HG02981 (cell line): ENCODE data around the gene CRAMP1.

Source experiments
- ATAC-seq: cut with Tn5 transposase; IDR thresholded peaks from one replicate; pipeline ENCODE4 v1.9.1; 2021; ENCODE audit warnings: mild to moderate bottlenecking, moderate library complexity; ENCODE audit not compliant: unreplicated experiment

CRAMP1 gene

DNA sequence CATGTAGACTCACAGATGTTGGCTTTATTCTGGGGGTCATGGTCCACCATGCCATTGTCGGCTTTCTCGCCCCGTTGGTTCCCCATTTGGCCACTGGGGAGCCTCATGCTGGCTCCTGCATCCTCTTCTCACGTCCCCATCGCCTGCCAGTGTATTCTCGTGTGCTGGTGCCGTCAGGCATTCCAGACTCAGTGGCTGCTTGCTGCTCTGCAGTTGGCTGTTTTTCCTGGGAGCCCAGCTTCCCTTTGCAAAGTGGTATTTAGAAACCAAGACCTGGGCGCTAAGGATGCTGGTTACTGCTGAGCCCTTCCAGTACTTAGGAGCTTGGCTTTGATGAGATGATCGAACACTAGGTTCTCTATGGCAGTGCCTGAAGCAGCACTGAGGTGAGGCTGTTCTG lies 19.1 kb downstream of the CRAMP1 start:
- no peak for ATAC-seq

- ATAC-seq: no peak
Observed at GRCh38 chr16:1631931-1632637, 19.9 kb downstream of the CRAMP1 start.

DNA sequence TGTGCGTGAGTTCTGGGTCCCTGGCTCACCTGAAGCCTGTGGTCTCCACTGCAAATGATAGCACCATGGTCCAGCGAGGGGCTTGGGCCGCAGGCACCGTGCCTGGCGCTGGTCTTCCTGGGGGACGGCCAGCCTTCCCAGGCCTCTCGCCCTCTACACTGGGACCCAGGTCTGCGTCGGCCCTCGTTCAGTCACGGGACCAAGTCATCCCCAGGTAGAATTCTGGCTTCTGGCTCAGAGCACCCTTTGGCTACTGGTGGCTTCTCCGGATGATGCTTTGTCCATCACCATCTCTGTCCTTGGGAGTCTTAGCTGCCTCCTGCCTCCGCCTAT lies 20.4 kb downstream of the CRAMP1 start:
- ATAC-seq: no peak

DNA sequence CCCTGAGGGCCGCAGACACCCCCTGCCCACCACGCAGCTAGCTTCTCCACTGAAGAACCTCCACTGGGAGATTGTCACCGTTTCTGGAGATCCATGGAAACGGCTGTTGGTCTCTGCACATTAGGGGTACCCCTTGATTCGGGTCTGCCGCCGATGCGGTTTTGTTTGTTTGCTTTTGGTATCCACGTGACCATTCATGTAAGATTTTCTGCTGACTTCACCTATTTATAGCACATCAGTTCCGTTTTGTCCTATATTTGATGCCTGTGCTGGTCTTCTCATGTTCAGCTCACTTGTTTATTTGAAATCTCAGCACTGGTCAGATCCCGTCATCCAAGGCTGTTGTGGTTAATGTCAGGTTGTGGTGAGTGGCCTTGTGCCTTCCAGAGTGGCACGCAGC lies 21.1 kb downstream of the CRAMP1 start:
- no peak for ATAC-seq

DNA sequence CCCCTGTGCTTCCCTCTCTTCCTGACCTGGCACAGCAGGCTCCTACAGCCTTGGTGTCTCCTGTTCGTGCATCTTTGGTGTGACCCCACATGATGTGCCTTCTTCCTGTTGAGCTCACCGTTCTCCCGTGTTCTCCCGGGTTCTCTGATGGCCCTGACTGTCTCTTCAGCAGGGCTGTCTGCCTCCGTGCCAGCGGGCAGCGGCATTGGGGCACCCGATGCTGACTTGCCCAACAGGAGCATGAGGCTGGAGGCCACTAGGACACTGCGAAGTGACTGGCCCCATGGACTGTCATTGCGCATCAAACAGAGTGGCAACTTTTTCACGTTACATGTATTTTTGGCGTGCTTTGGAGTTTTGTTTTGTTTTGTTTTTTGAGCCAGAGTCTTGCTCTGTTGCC lies 22.4 kb downstream of the CRAMP1 start:
- no peak for ATAC-seq

GRCh38 chr16:1635070-1635469 lies 22.9 kb downstream of the CRAMP1 start:
- ATAC-seq: no peak

DNA sequence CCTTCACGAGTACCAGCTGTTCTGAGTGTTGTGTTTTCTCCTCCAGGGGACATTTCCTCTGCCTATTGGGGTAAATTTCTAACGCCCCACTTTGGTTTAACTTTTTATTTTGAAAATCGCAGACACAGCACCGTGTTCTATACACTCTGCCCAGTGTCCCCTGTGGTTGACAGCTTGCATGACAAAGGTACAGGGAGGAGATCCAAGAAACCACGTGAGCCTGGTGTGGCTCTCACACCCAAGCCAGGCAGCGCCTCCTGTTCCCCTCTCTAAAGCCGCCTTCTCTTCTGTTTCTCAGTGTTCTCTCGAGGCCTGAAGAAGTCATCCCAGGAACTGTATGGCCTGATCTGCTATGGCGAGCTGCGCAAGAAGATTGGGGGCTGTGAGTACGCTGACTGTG lies 25.4 kb downstream of the CRAMP1 start:
- no peak for ATAC-seq

- no peak for ATAC-seq
Observed at GRCh38 chr16:1638757-1639156, 26.6 kb downstream of the CRAMP1 start.

DNA sequence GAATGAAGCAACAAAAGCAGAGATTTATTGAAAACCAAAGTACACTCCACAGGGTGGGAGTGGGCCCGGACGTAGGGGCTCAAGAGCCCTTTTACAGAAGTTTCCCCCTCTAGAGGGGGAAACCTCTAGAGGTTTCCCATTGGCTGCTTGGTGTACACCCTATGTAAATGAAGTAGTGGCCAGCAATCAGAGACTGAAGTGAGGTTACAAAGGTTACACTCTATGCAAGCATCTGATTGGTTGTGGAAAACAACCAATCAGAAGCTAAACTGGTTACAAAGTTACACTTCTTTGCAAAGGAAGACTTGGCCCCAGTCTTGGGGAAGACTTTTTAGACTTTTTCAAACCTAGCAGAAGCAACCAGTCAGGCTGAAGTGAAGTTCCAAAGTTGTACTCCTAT lies 27.1 kb downstream of the CRAMP1 start:
- no peak for ATAC-seq

GRCh38 chr16:1639860-1640259 lies 27.7 kb downstream of the CRAMP1 start:
- ATAC-seq: no peak

- no peak for ATAC-seq
Observed at GRCh38 chr16:1640261-1640941, 28.2 kb downstream of the CRAMP1 start.

- no peak for ATAC-seq
Observed at GRCh38 chr16:1641261-1641660, 29.1 kb downstream of the CRAMP1 start.

DNA sequence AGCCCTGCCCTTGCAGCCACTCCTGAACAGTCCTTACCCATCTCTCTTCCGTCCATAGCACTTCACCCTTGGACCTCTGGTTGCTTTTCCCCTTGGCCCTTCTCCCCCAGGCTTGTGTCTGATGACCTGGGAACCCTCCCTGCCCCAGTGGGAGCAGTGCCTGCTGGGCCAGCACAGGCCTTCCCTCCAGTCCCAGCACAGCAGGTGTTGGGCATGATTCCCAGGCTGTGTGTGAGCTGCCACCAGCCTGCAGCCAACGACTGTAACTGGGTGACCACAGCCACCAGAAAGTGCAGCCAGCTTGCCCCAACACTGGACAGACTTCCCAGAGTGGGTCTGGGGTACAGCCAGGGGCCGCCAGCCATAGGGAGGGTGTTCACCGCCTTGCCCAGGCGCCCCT lies 30.0 kb downstream of the CRAMP1 start:
- ATAC-seq: no peak

- no peak for ATAC-seq
Observed at GRCh38 chr16:1642753-1643152, 30.6 kb downstream of the CRAMP1 start.

DNA sequence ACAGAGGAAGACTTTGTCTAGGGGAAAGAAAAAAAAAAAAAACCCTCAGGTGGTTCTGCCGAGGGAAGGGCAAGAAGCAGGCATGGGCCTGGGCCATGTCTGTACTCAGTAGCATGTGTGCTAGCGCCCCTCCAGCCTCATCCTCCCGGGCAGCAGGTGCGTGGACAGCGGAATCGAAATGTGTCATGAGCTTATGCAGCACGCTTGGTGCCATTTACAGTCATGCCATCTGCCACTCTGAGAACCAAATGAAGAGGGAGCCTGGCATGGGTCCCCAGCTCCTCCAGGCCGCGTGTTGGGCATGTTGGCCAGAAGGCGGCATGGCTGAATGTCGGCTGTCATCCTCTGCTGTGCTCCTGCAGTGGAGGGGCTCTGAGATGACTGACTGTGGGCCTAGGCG lies 31.4 kb downstream of the CRAMP1 start:
- ATAC-seq: no peak

DNA sequence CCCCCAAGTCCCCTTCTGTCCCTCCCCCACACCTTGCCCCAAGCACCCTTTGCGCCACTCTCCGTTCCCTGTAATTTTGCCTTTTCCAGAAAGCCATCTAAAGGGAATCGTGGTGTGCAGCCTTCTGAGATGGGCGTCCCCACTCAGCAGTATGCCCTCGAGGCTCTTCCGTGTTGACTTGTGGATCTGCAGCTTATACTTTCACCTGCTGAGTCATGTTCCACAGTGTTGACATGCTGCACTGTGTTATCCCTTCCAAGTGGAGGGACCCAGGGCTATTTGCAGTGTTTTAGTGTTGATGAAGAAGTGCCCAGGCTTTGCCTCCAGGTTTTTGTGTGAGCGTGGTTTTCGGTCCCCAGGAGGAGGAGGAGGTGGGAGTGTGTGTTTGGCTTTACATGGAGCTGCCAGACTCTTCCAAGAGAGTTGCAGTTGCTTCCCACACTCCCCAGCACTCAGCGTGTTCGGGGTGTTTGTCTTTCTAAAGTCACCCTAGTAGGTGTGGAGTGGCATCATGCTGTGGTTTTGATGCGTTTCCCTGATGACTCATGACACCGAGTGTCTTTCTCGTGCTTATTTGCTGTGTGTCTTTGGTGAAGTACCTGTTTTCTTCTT lies 33.9 kb downstream of the CRAMP1 start:
- no peak for ATAC-seq

DNA sequence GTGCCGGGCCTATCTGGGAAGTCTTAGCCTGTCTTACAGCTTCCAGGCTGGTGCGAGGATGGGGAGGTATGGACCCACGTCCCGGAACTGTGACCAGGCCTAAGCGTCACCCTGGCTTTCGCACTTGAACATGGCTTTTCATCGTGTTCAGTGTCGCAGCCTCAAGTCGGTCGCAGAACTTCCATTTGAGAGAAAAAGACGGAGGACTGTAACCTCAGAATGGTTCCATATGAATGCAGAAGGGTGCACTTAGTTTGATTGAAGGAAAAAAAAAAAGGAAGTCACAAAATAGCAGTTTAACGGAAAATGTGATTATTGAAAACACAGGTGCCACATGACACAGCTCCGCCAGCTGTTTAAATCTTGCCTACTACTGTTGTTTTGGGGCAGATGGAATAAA lies 35.7 kb downstream of the CRAMP1 start:
- no peak for ATAC-seq

- no peak for ATAC-seq
Observed at GRCh38 chr16:1650131-1650530, 38.0 kb downstream of the CRAMP1 start.

GRCh38 chr16:1651094-1651973 lies 39.2 kb downstream of the CRAMP1 start:
- ATAC-seq: no peak

DNA sequence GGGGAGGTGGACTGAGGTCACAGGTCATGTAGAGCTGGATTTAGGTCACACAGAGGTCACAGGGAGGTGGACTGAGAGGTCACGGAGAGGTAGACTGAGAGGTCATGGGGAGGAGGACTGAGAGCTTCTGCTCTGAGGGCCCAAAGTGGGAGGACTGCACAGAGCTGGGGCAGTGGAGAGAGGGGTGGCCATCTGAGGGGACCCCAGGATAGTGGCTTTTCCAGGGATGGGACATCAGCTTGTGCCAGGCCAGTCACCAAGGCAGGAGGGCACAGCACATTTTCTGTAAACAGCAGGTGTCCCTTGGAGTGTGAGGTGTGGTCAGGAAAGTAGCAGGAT lies 39.8 kb downstream of the CRAMP1 start:
- ATAC-seq: no peak

- ATAC-seq: no peak
Observed at GRCh38 chr16:1653023-1653422, 40.9 kb downstream of the CRAMP1 start.
